Measurements from ENCODE around the gene MX2.
"Not testable (repeated sequence)": the region's sequence is repeated elsewhere in the genome, so short reads cannot be mapped to it uniquely, and the experiment has no call there.

MX2 gene

GRCh38 chr21:41338455-41338854 lies 23.4 kb upstream of the MX2 start:
- DNase-seq: no peak

- no peak for DNase-seq
Measured at GRCh38 chr21:41342035-41342434, 19.8 kb upstream of the MX2 start.

GRCh38 chr21:41344146-41344545 lies 17.7 kb upstream of the MX2 start:
- DNase-seq: no peak

GRCh38 chr21:41345356-41345755 lies 16.5 kb upstream of the MX2 start:
- DNase-seq: no peak

- no peak for DNase-seq
Measured at GRCh38 chr21:41345934-41346685, 15.7 kb upstream of the MX2 start.

- no peak for DNase-seq
Measured at GRCh38 chr21:41346758-41347157, 15.1 kb upstream of the MX2 start.

GRCh38 chr21:41348434-41348833 lies 13.4 kb upstream of the MX2 start:
- no peak for DNase-seq

GRCh38 chr21:41349126-41349525 lies 12.7 kb upstream of the MX2 start:
- DNase-seq: no peak

- no peak for DNase-seq
Measured at GRCh38 chr21:41349619-41350390, 12.0 kb upstream of the MX2 start.

- no peak for DNase-seq
Measured at GRCh38 chr21:41350436-41351155, 11.2 kb upstream of the MX2 start.

- no peak for DNase-seq
Measured at GRCh38 chr21:41357546-41357945, 4.3 kb upstream of the MX2 start.

GRCh38 chr21:41358193-41359166 lies 3.3 kb upstream of the MX2 start:
- no peak for DNase-seq

GRCh38 chr21:41359286-41359685 lies 2.5 kb upstream of the MX2 start:
- no peak for DNase-seq

- not testable (repeated sequence) for DNase-seq
Measured at GRCh38 chr21:41359754-41360071, 2.1 kb upstream of the MX2 start.

- DNase-seq: no peak
Measured at GRCh38 chr21:41360072-41360821, 1.6 kb upstream of the MX2 start.

GRCh38 chr21:41361053-41361785 lies 608 bp upstream of the MX2 start:
- DNase-seq: no peak

- no peak for DNase-seq
Measured at GRCh38 chr21:41362605-41363369, 960 bp downstream of the MX2 start.

- no peak for DNase-seq
Measured at GRCh38 chr21:41363370-41364270, 1.8 kb downstream of the MX2 start.

GRCh38 chr21:41364308-41364707 lies 2.5 kb downstream of the MX2 start:
- no peak for DNase-seq

Data from inflammatory macrophage treated with lipopolysaccharide for 1 hour (primary cell).